Measurements from ENCODE around the gene APBB2.

GRCh38 chr4:40789771-40790170, 424.6 kb downstream of the APBB2 start:
- TF ChIP-seq CTCF (IDR thresholded peaks at IDR 0.05): no peak
- TF ChIP-seq POLR2A (IDR thresholded peaks at IDR 0.05): no peak
- TF ChIP-seq EP300 (IDR thresholded peaks at IDR 0.05): no peak

Data from tibial nerve (tissue), 4 donors.